Stimulated activated CD8-positive, alpha-beta memory T cell treated with anti-CD3 and anti-CD28 coated beads, Interleukin-2, amount 100 ng/mL, for 1 hour (primary cell): ENCODE results near the gene POLE4.

Source experiments
- DNase-seq, 2 donors: peaks; one replicate each; pipeline ENCODE4 v3.0.0-alpha.2; 2020; ENCODE audit warnings: low read depth in 2 of 2

Gene POLE4

GRCh38 chr2:74958274-74959105 lies at the start of gene POLE4:
TSS of gene POLE4 (plus strand) at chr2:74958643. CDS start at chr2:74958680, 37 bp downstream.
- peak; percentile 84 to 92 for DNase-seq

GRCh38 chr2:74908748-74909444 lies 49.5 kb upstream of the POLE4 start:
- no peak for DNase-seq

- no peak for DNase-seq
These were observed 48.2 kb upstream of the POLE4 start for GRCh38 chr2:74910245-74910644.

GRCh38 chr2:74911061-74911460 lies 47.4 kb upstream of the POLE4 start:
- no peak for DNase-seq

GRCh38 chr2:74915743-74916142 lies 42.7 kb upstream of the POLE4 start:
- DNase-seq, result peak in 1 of 2 donors; percentile 10

GRCh38 chr2:74916394-74916793 lies 42.0 kb upstream of the POLE4 start:
- DNase-seq, result no peak

GRCh38 chr2:74917702-74918619 lies 40.5 kb upstream of the POLE4 start:
- no peak for DNase-seq

GRCh38 chr2:74919827-74920226 lies 38.6 kb upstream of the POLE4 start:
- peak; percentile 37 to 47 for DNase-seq

- DNase-seq, result no peak
These were observed 37.2 kb upstream of the POLE4 start for GRCh38 chr2:74921236-74921736.

GRCh38 chr2:74922592-74923227 lies 35.7 kb upstream of the POLE4 start:
- no peak for DNase-seq

GRCh38 chr2:74924463-74925265 lies 33.8 kb upstream of the POLE4 start:
- DNase-seq, result no peak

- no peak for DNase-seq
These were observed 33.1 kb upstream of the POLE4 start for GRCh38 chr2:74925361-74925786.

- DNase-seq, result no peak
These were observed 30.8 kb upstream of the POLE4 start for GRCh38 chr2:74927621-74928020.

GRCh38 chr2:74930811-74931486 lies 27.5 kb upstream of the POLE4 start:
- no peak for DNase-seq

- DNase-seq, result no peak
These were observed 26.5 kb upstream of the POLE4 start for GRCh38 chr2:74931940-74932339.

- DNase-seq, result no peak
These were observed 22.5 kb upstream of the POLE4 start for GRCh38 chr2:74935975-74936391.

GRCh38 chr2:74937221-74937880 lies 21.1 kb upstream of the POLE4 start:
- no peak for DNase-seq

- DNase-seq, result no peak
These were observed 20.2 kb upstream of the POLE4 start for GRCh38 chr2:74938264-74938663.
